K562 (cell line): ENCODE results near the gene STARD3NL. TPM values are rescaled to one million over a fixed set of nuclear protein-coding genes. Genes with fewer than 3 reads are reported as not detected.
A peak's percentile ranks its signal among the peaks of the same experiment; 100 is the strongest.

Source experiments
- CHD2 ChIP-seq: IDR thresholded peaks from 2 replicates; pipeline ENCODE4 v1.6.1; 2011; ENCODE audit warnings: low read depth, low read length
- FOS ChIP-seq: IDR thresholded peaks from 3 replicates; pipeline ENCODE4 v1.6.1; 2011; ENCODE audit not compliant: insufficient read length; ENCODE audit errors: extremely low read depth
- FOXA3 ChIP-seq, 2 experiments: fragments of 450-650 bp in 1 of 2; sonication (generic) in 1 of 2; formaldehyde crosslinking; IDR thresholded peaks in 1 of 2; conservative IDR thresholded peaks in 1 of 2; 2 replicates each; pipeline versions ENCODE4 v1.4.0 to v1.8.0; 2020 to 2022; ENCODE audit warnings: mild to moderate bottlenecking in 2 of 2, missing genetic modification reagents in 1 of 2
- FOXJ3 ChIP-seq: sonication (generic); formaldehyde crosslinking; IDR thresholded peaks from 2 replicates; pipeline ENCODE4 v1.4.0; 2020; ENCODE audit warnings: mild to moderate bottlenecking, missing genetic modification reagents
- GTF2A2 ChIP-seq: IDR thresholded peaks from 2 replicates; pipeline ENCODE4 v1.6.1; 2016; ENCODE audit warnings: mild to moderate bottlenecking, missing genetic modification characterization, missing compliant biosample characterization
- KLF16 ChIP-seq: IDR thresholded peaks from 2 replicates; pipeline ENCODE4 v1.6.1; 2016; ENCODE audit warnings: antibody characterized with exemption
- MAZ ChIP-seq, 2 experiments: fragments of 450-650 bp in 1 of 2; sonication (generic) in 1 of 2; formaldehyde crosslinking; IDR thresholded peaks in 1 of 2; conservative IDR thresholded peaks in 1 of 2; 2 replicates each; pipeline versions ENCODE4 v1.4.0 to v1.5.0; 2020; ENCODE audit warnings: mild to moderate bottlenecking in 1 of 2, missing genetic modification reagents in 1 of 2
- POLR2AphosphoS5 ChIP-seq: IDR thresholded peaks from 2 replicates; pipeline ENCODE4 v1.6.1; 2011; ENCODE audit warnings: mild to moderate bottlenecking, low read depth, low read length, moderate library complexity; ENCODE audit not compliant: control insufficient read depth, insufficient read depth
- RBM22 ChIP-seq: fragments of 200-400 bp; formaldehyde crosslinking; IDR thresholded peaks from 2 replicates; pipeline ENCODE4 v1.6.1; 2018; ENCODE audit warnings: low read length, low read depth; ENCODE audit not compliant: poor library complexity, severe bottlenecking
- SIRT6 ChIP-seq: IDR thresholded peaks from one replicate; pipeline ENCODE4 v1.6.1; 2012; ENCODE audit warnings: low read depth, mild to moderate bottlenecking, control low read depth, inconsistent platforms, low read length, moderate library complexity
- TEAD1 ChIP-seq, 2 experiments: fragments of 450-650 bp in 1 of 2; sonication (generic) in 1 of 2; formaldehyde crosslinking; IDR thresholded peaks; 2 replicates each; pipeline versions ENCODE4 v1.4.0 to v1.8.0; 2020 to 2022; ENCODE audit warnings: mild to moderate bottlenecking in 2 of 2, missing genetic modification reagents in 1 of 2
- THRA ChIP-seq: fragments of 450-650 bp; IDR thresholded peaks from 2 replicates; pipeline ENCODE4 v1.6.1; 2017; ENCODE audit warnings: mild to moderate bottlenecking, moderate library complexity
- ZBTB12 ChIP-seq: fragments of 250-450 bp; sonication (Bioruptor Pico); IDR thresholded peaks from 2 replicates; pipeline ENCODE4 v1.4.0; 2020
- ZC3H8 ChIP-seq: fragments of 450-650 bp; IDR thresholded peaks from 2 replicates; pipeline ENCODE4 v1.6.1; 2017
- ZFPM2 ChIP-seq: fragments of 250-450 bp; sonication (Bioruptor Pico); IDR thresholded peaks from 2 replicates; pipeline ENCODE4 v1.5.1; 2022; ENCODE audit warnings: mild to moderate bottlenecking
- ZNF12 ChIP-seq: sonication (generic); formaldehyde crosslinking; IDR thresholded peaks from 2 replicates; pipeline ENCODE4 v1.4.0; 2020; ENCODE audit warnings: mild to moderate bottlenecking, missing genetic modification reagents
- ZNF408 ChIP-seq: fragments of 250-450 bp; sonication (Bioruptor Pico); IDR thresholded peaks from 2 replicates; pipeline ENCODE4 v1.4.0; 2020; ENCODE audit warnings: low read depth, mild to moderate bottlenecking, moderate library complexity
- ZNF436 ChIP-seq: fragments of 250-450, 450-650 bp; sonication (Bioruptor Pico); formaldehyde crosslinking; IDR thresholded peaks from 2 replicates; pipeline ENCODE4 v1.7.0; 2020; ENCODE audit warnings: mild to moderate bottlenecking
- ZNF668 ChIP-seq: fragments of 250-450 bp; sonication (Bioruptor Pico); IDR thresholded peaks from 2 replicates; pipeline ENCODE4 v1.8.0; 2022; ENCODE audit warnings: mild to moderate bottlenecking, inconsistent platforms
- polyA plus RNA-seq, 8 experiments: library from polyadenylated mRNA; depleted of rRNA in 4 of 8; stranded (reverse) in 5 of 8; unstranded in 3 of 8; fragments of >200 nt; fragmentation: Nextera tagmentation in 2 of 8; fragmentation: Illumina TruSeq in 1 of 8; extraction: Ambion mirVana in 2 of 8; extraction: Trizol in 1 of 8; gene quantifications; 2 replicates each; pipeline versions ENCODE4 v1.2.1 to v1.2.3, GENCODE V29; 2011 to 2014; ENCODE audit warnings: inconsistent platforms in 1 of 8, missing spikeins in 1 of 8
- total RNA-seq, 7 experiments: library from RNA; depleted of rRNA in 6 of 7; stranded (reverse); fragments of >200 nt in 6 of 7; fragmentation: Illumina TruSeq in 2 of 7; extraction: Trizol in 2 of 7; gene quantifications; 2 replicates each; pipeline versions ENCODE4 v1.2.1 to v1.2.3, GENCODE V29; 2011 to 2021; ENCODE audit warnings: low replicate concordance in 1 of 7
- TF ChIP-seq, protein P1 (sequence below): fragments of 250-450 bp; sonication (Bioruptor Pico); IDR thresholded peaks from 2 replicates; pipeline ENCODE4 v1.4.0; 2020; ENCODE audit warnings: mild to moderate bottlenecking
- TF ChIP-seq, protein P2 (sequence below): fragments of 450-650 bp; formaldehyde crosslinking; IDR thresholded peaks from 2 replicates; pipeline ENCODE4 v1.4.0; 2020; ENCODE audit warnings: mild to moderate bottlenecking, moderate library complexity
- TF ChIP-seq, protein P3 (sequence below): fragments of 450-650 bp; IDR thresholded peaks from 2 replicates; pipeline ENCODE4 v1.6.1; 2016

STARD3NL gene
- total and polyA plus RNA-seq, 9 of the 15 experiments (the other 6 are each of a cell fraction or from before 2014, with no cell fraction given), result 42.2 to 90.0 (median 57.6) TPM

- no peak for TF ChIP-seq THRA
- TF ChIP-seq ZNF668 (CRISPR knock-in tag), result no peak
- no peak for TF ChIP-seq FOXJ3 (CRISPR knock-in tag)
- peak; percentile 25 to 64; a peak in 2 of 4 replicates for TF ChIP-seq MAZ (CRISPR knock-in tag; conservative IDR thresholded peaks at IDR 0.05 in 1 of 2, IDR thresholded peaks at IDR 0.05 in 1 of 2)
- TF ChIP-seq POLR2AphosphoS5, result 0 out of 2 replicates have a peak, but pooled peaks have one; percentile 27
- peak; percentile 82 for TF ChIP-seq ZBTB12 (CRISPR knock-in tag)
- TF ChIP-seq, protein P1, sequence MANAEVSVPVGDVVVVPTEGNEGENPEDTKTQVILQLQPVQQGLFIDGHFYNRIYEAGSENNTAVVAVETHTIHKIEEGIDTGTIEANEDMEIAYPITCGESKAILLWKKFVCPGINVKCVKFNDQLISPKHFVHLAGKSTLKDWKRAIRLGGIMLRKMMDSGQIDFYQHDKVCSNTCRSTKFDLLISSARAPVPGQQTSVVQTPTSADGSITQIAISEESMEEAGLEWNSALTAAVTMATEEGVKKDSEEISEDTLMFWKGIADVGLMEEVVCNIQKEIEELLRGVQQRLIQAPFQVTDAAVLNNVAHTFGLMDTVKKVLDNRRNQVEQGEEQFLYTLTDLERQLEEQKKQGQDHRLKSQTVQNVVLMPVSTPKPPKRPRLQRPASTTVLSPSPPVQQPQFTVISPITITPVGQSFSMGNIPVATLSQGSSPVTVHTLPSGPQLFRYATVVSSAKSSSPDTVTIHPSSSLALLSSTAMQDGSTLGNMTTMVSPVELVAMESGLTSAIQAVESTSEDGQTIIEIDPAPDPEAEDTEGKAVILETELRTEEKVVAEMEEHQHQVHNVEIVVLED, result peak; percentile 96
- TF ChIP-seq GTF2A2, result no peak
- no peak for TF ChIP-seq ZNF436 (CRISPR knock-in tag)
- no peak for TF ChIP-seq ZFPM2 (CRISPR knock-in tag)
- TF ChIP-seq, protein P2, sequence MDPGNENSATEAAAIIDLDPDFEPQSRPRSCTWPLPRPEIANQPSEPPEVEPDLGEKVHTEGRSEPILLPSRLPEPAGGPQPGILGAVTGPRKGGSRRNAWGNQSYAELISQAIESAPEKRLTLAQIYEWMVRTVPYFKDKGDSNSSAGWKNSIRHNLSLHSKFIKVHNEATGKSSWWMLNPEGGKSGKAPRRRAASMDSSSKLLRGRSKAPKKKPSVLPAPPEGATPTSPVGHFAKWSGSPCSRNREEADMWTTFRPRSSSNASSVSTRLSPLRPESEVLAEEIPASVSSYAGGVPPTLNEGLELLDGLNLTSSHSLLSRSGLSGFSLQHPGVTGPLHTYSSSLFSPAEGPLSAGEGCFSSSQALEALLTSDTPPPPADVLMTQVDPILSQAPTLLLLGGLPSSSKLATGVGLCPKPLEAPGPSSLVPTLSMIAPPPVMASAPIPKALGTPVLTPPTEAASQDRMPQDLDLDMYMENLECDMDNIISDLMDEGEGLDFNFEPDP (CRISPR knock-in tag), result no peak
- peak in 1 of 2 experiments; percentile 74; a peak in 1 of 4 replicates for TF ChIP-seq TEAD1 (CRISPR knock-in tag; IDR thresholded peaks at IDR 0.05)
- TF ChIP-seq KLF16, result no peak
- peak; percentile 75; the same call in 1 of the 2 replicates for TF ChIP-seq CHD2
- no peak for TF ChIP-seq FOXA3 (CRISPR knock-in tag; conservative IDR thresholded peaks at IDR 0.05 in 1 of 2, IDR thresholded peaks at IDR 0.05 in 1 of 2)
- TF ChIP-seq, protein P3, sequence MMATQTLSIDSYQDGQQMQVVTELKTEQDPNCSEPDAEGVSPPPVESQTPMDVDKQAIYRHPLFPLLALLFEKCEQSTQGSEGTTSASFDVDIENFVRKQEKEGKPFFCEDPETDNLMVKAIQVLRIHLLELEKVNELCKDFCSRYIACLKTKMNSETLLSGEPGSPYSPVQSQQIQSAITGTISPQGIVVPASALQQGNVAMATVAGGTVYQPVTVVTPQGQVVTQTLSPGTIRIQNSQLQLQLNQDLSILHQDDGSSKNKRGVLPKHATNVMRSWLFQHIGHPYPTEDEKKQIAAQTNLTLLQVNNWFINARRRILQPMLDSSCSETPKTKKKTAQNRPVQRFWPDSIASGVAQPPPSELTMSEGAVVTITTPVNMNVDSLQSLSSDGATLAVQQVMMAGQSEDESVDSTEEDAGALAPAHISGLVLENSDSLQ, result peak; percentile 99
- TF ChIP-seq ZNF12 (CRISPR knock-in tag), result no peak
- TF ChIP-seq ZNF408 (CRISPR knock-in tag), result no peak
- TF ChIP-seq FOS, result peak; percentile 91
- TF ChIP-seq SIRT6, result no peak
- TF ChIP-seq RBM22, result no peak
- TF ChIP-seq ZC3H8, result no peak
These were observed at the start of gene STARD3NL (continued) for GRCh38 chr7:38178004-38178694.
